Mesenchymal stem cell (in vitro differentiated cells and primary cell): ENCODE measurements around the gene AOAH.

Experiments
- DNase-seq: peaks from one replicate; pipeline ENCODE4 v3.0.0-alpha.2; 2013
- H2AFZ ChIP-seq: one replicate; pipeline ENCODE4 v1.6.1; 2013; ENCODE audit warnings: low read depth, mild to moderate bottlenecking, control low read depth, inconsistent platforms, low read length, moderate library complexity
- H2AK5ac ChIP-seq: 2 replicates; pipeline ENCODE4 v1.6.1; 2013; ENCODE audit warnings: low read length, moderate library complexity, mild to moderate bottlenecking, inconsistent platforms; ENCODE audit not compliant: severe bottlenecking
- H2BK120ac ChIP-seq: one replicate; pipeline ENCODE4 v1.6.1; 2013; ENCODE audit warnings: low read depth, mild to moderate bottlenecking, inconsistent platforms, low read length, moderate library complexity
- H2BK12ac ChIP-seq, 2 experiments: one replicate each; pipeline ENCODE4 v1.6.1; 2013; ENCODE audit warnings: inconsistent platforms in 2 of 2, low read length in 2 of 2, mild to moderate bottlenecking in 2 of 2, moderate library complexity in 2 of 2, control low read depth in 1 of 2
- H2BK15ac ChIP-seq: one replicate; pipeline ENCODE4 v1.6.1; 2013; ENCODE audit warnings: mild to moderate bottlenecking, low read depth, inconsistent platforms; ENCODE audit not compliant: poor library complexity, severe bottlenecking
- H2BK5ac ChIP-seq: 2 replicates; pipeline ENCODE4 v1.6.1; 2013; ENCODE audit warnings: low read depth, mild to moderate bottlenecking, low read length, control low read depth, inconsistent platforms; ENCODE audit not compliant: poor library complexity, severe bottlenecking
- H3K14ac ChIP-seq, 2 experiments: one replicate each; pipeline ENCODE4 v1.6.1; 2013; ENCODE audit warnings: inconsistent platforms in 2 of 2, low read length in 2 of 2, control low read depth in 1 of 2, mild to moderate bottlenecking in 1 of 2, moderate library complexity in 1 of 2
- H3K18ac ChIP-seq, 2 experiments: one replicate each; pipeline ENCODE4 v1.6.1; 2013; ENCODE audit warnings: inconsistent platforms in 2 of 2, low read length in 2 of 2, control low read depth in 1 of 2, low read depth in 1 of 2, mild to moderate bottlenecking in 1 of 2
- H3K23ac ChIP-seq, 2 experiments: one replicate each; pipeline ENCODE4 v1.6.1; 2013; ENCODE audit warnings: inconsistent platforms in 2 of 2, low read length in 2 of 2, mild to moderate bottlenecking in 2 of 2, moderate library complexity in 2 of 2, control low read depth in 1 of 2
- H3K27ac ChIP-seq: 2 replicates; pipeline ENCODE4 v1.5.1; 2013; ENCODE audit warnings: mild to moderate bottlenecking, moderate library complexity, low read length, control low read depth, inconsistent platforms; ENCODE audit not compliant: poor library complexity, severe bottlenecking
- H3K27me3 ChIP-seq, 2 experiments: 2 replicates each; pipeline versions ENCODE4 v1.6.1 to v1.7.0; 2013; ENCODE audit warnings: low read length in 2 of 2, mild to moderate bottlenecking in 2 of 2, moderate library complexity in 2 of 2, control low read depth in 1 of 2, inconsistent platforms in 1 of 2; ENCODE audit not compliant: control insufficient read depth in 1 of 2, insufficient read depth in 1 of 2
- H3K36me3 ChIP-seq, 2 experiments: 2 replicates each; pipeline versions ENCODE4 v1.6.1 to v1.7.0; 2013; ENCODE audit warnings: low read length in 2 of 2, control low read depth in 1 of 2, inconsistent platforms in 1 of 2, low read depth in 1 of 2, mild to moderate bottlenecking in 1 of 2; ENCODE audit not compliant: insufficient read depth in 2 of 2, control insufficient read depth in 1 of 2
- H3K4ac ChIP-seq, 2 experiments: one replicate each; pipeline ENCODE4 v1.6.1; 2013; ENCODE audit warnings: inconsistent platforms in 2 of 2, low read length in 2 of 2, mild to moderate bottlenecking in 2 of 2, moderate library complexity in 2 of 2, control low read depth in 1 of 2, low read depth in 1 of 2
- H3K4me1 ChIP-seq: 2 replicates; pipeline ENCODE4 v1.6.1; 2013; ENCODE audit warnings: low read depth, low read length, control low read depth; ENCODE audit not compliant: control insufficient read depth, insufficient read depth
- H3K4me2 ChIP-seq: 2 replicates; pipeline ENCODE4 v1.6.1; 2013; ENCODE audit warnings: low read length, mild to moderate bottlenecking, inconsistent platforms; ENCODE audit not compliant: poor library complexity, severe bottlenecking
- H3K4me3 ChIP-seq, 2 experiments: 2 replicates each; pipeline versions ENCODE4 v1.5.1 to v1.7.0; 2013; ENCODE audit warnings: low read length in 2 of 2, mild to moderate bottlenecking in 2 of 2, control low read depth in 1 of 2, low read depth in 1 of 2; ENCODE audit not compliant: insufficient read depth in 1 of 2
- H3K79me1 ChIP-seq: replicated peaks from 2 replicates; pipeline ENCODE4 v1.6.1; 2013; ENCODE audit warnings: mild to moderate bottlenecking, control low read depth, low read length, inconsistent platforms; ENCODE audit not compliant: poor library complexity, severe bottlenecking
- H3K9ac ChIP-seq: 2 replicates; pipeline ENCODE4 v1.7.0; 2013; ENCODE audit warnings: mild to moderate bottlenecking, low read length, moderate library complexity
- H3K9me3 ChIP-seq: 2 replicates; pipeline ENCODE4 v1.7.0; 2013; ENCODE audit warnings: mild to moderate bottlenecking, low read length; ENCODE audit not compliant: control insufficient read depth
- H4K8ac ChIP-seq: one replicate; pipeline ENCODE4 v1.6.1; 2013; ENCODE audit warnings: inconsistent platforms, mild to moderate bottlenecking, low read length, moderate library complexity
- H4K91ac ChIP-seq: one replicate; pipeline ENCODE4 v1.6.1; 2013; ENCODE audit warnings: mild to moderate bottlenecking, low read length, inconsistent platforms
- WGBS: methylation state at CpG from one replicate; pipeline ENCODE4 v1.1.7; 2013; ENCODE audit warnings: mixed read lengths; 5-methylcytosine and 5-hydroxymethylcytosine counted together

The AOAH gene

DNA sequence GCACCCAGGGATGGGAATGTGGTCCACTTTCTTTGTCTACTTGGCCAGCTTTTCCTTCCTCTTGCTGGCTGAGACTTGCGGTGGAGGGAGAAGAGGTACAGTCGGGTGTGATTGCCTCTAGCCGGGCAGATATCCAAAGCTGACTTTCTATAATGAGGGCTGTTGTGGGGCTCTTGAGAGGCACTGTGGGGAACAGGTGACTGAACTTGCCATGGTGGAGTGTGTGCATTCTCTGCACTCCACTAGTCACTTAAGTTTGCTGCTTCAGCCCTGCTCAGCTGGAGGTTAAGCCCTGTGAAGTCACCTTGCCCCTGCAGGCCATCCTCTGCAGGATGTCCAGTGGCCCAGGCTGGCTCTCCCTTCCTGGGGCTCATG, 116.6 kb downstream of the AOAH start:
- H3K79me1 ChIP-seq = no peaks in the 10 kb centered on the region
- H3K27me3 ChIP-seq = peaks cover 0 to 39% of the 10 kb centered on the region in 2 experiments
- H2BK5ac ChIP-seq = no peak overlapping the region
- no peak overlapping the region for H3K27ac ChIP-seq
- H3K14ac ChIP-seq = no peak overlapping the region
- H3K18ac ChIP-seq = no peak overlapping the region
- peaks cover 3% of the 10 kb centered on the region for H3K4me1 ChIP-seq
- H2BK120ac ChIP-seq = no peak overlapping the region
- H3K9me3 ChIP-seq = no peaks in the 10 kb centered on the region
- DNase-seq = no peak
- H3K4me3 ChIP-seq = no peak overlapping the region
- no peak overlapping the region for H2BK15ac ChIP-seq
- 100% methylated on average over 1 of the region's 3 CpGs for WGBS
- H3K4me2 ChIP-seq = no peak overlapping the region
- H3K4ac ChIP-seq = no peak overlapping the region
- H2AK5ac ChIP-seq = no peak overlapping the region
- H4K91ac ChIP-seq = no peak overlapping the region
- no peak overlapping the region for H2AFZ ChIP-seq
- no peak overlapping the region for H3K23ac ChIP-seq
- H4K8ac ChIP-seq = no peak overlapping the region
- no peak overlapping the region for H2BK12ac ChIP-seq
- H3K9ac ChIP-seq = no peak overlapping the region
- H3K36me3 ChIP-seq = no peaks in the 10 kb centered on the region

DNA sequence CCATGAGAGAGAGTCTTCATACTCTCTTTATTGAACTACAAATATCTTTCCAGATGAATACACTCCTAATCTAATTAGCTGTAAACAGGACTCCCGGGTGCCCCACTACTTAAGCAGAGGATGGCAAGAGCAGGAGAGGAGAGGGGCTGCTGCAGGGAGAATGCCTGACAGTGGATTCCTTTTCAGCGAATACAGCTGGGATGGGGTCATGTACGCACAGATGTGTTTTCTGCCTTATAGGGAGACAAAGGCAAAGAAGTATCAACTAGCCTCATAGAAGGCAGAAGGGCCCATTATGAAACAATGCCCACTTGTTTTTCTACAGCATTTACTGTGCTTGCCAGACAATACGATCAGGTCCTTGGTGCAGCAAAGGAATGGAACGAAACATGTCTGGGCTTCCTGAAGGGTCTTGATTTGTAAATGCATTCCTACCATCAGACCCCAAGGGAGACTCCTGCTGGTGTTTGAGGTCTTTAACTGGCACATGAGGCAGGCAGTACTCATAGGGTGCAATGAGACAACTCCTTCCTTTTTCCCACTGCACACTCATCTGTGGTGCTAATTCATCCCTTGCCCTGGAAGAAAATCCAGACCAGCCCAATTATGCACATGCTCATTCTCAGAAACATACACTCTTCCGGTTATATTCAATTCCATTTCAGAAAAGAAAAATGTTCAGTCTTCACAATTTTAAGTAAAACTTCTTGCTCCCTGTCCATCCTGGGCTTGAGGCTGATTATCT, 117.1 kb downstream of the AOAH start:
- H3K79me1 ChIP-seq = no peaks in the 10 kb centered on the region
- no peak overlapping the region for H3K27ac ChIP-seq
- peaks cover 3% of the 10 kb centered on the region for H3K4me1 ChIP-seq
- no peak overlapping the region for H3K14ac ChIP-seq
- H3K36me3 ChIP-seq = no peaks in the 10 kb centered on the region
- no peak overlapping the region for H3K4me3 ChIP-seq
- no peak overlapping the region for H3K4ac ChIP-seq
- DNase-seq = no peak
- H3K18ac ChIP-seq = no peak overlapping the region
- no peak overlapping the region for H3K9ac ChIP-seq
- WGBS = 73% methylated on average over 6 of the region's 6 CpGs
- H2AK5ac ChIP-seq = no peak overlapping the region
- H3K9me3 ChIP-seq = no peaks in the 10 kb centered on the region
- no peak overlapping the region for H4K91ac ChIP-seq
- H3K23ac ChIP-seq = no peak overlapping the region
- H3K27me3 ChIP-seq = peaks cover 0 to 39% of the 10 kb centered on the region in 2 experiments
- H2BK12ac ChIP-seq = no peak overlapping the region
- H2AFZ ChIP-seq = no peak overlapping the region
- no peak overlapping the region for H2BK5ac ChIP-seq
- no peak overlapping the region for H3K4me2 ChIP-seq
- no peak overlapping the region for H4K8ac ChIP-seq
- H2BK15ac ChIP-seq = no peak overlapping the region
- no peak overlapping the region for H2BK120ac ChIP-seq

DNA sequence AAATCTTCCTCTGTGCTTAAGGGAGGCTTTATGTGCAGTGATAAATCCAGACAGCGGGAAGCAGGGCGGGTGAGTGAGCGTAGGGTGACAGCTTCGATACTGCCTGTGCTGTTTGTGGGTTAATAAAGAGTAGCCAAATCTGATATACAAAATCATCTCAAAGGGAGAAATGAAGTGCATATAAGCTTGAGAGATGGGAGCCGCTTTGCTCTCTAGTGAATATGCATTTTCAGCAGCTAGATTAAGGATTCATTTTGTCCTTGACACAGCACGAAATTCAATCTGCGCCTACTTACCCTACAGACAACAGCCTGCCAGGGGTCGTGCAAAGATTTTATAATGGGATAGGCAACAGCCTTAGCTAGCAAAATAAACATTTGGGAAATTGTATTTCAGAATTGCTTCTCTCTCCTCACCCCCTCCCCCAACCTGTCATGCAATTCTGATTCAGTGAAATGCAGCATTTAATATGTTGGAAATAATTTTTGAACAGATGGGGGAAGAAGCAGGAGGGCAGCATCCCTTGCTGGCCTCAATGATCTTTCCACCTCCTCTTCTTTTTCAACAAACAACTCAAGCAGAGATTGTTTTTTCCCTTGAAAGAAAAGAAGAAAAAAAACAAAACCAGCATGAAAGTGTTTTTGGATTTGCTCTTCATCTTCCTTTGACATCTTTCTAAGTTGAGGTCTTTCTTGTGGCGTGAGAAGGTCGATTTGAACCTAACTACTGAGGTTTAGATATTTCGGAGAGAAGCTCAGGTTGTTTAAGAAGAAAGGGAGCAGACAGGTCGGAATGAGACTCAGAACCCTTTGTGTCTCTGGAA, 117.9 kb downstream of the AOAH start:
- Histone ChIP-seq H3K4ac (no peak overlapping the region), H3K27ac (no peak overlapping the region), H2BK120ac (no peak overlapping the region), H4K91ac (no peak overlapping the region), H2AFZ (no peak overlapping the region), H2BK5ac (no peak overlapping the region), H3K79me1 (no peaks in the 10 kb centered on the region), H2AK5ac (no peak overlapping the region), H2BK12ac (no peak overlapping the region), H3K18ac (no peak overlapping the region), H3K4me1 (peaks cover 3% of the 10 kb centered on the region), H3K27me3 (peaks cover 0 to 35% of the 10 kb centered on the region in 2 experiments), H3K9me3 (no peaks in the 10 kb centered on the region), H3K4me3 (no peak overlapping the region), H3K9ac (no peak overlapping the region), H3K14ac (no peak overlapping the region), H4K8ac (no peak overlapping the region), H2BK15ac (no peak overlapping the region), H3K36me3 (no peaks in the 10 kb centered on the region), H3K23ac (no peak overlapping the region), H3K4me2 (no peak overlapping the region)
- DNase-seq = no peak
- WGBS = 79% methylated on average over 8 of the region's 12 CpGs

DNA sequence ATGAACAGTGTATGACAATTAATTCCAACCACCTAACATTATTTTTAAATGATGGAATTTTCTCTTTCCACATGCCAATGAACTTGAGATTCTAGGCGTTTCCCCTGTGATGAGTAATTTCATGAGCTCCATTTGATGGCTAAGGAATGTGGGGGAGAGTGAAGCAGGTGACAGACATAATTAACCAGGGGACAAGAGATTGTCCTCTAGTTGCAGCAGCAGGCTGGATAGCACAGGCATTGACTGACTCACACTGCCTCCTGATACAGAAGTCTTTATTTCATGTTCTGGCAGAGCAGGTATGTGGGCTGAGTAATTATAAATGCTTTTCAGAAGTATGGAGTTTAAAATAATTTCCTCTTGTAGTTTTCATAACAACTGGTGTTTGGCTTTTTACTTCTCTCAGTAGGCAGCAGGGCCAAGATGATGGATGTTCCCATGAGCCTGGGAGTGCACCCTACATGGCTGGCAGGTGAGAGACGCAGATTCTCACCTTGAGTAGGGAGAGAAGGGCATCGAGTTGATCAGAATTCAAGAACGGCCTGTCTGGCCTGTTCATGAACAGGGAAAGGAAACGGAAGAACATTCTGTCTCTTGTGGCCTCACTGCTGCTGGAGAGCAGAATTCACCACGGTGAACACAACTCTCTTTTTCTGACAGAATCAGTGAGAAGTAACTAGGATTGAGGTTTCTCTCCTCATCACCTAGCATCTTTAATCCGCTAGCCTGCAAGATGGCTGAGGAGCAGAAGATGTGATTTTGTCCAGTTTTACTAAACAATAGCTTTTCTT, 118.8 kb downstream of the AOAH start:
- Histone ChIP-seq H3K4me2 (no peak overlapping the region), H2AK5ac (no peak overlapping the region), H4K8ac (no peak overlapping the region), H2BK12ac (no peak overlapping the region), H3K27ac (no peak overlapping the region), H4K91ac (no peak overlapping the region), H3K36me3 (no peaks in the 10 kb centered on the region), H3K18ac (no peak overlapping the region), H3K4ac (no peak overlapping the region), H2BK5ac (no peak overlapping the region), H3K9me3 (no peaks in the 10 kb centered on the region), H2AFZ (no peak overlapping the region), H3K4me3 (no peak overlapping the region), H3K9ac (no peak overlapping the region), H3K14ac (no peak overlapping the region), H3K79me1 (no peaks in the 10 kb centered on the region), H3K4me1 (peaks cover 6% of the 10 kb centered on the region), H3K23ac (no peak overlapping the region), H2BK120ac (no peak overlapping the region), H3K27me3 (peaks cover 0 to 27% of the 10 kb centered on the region in 2 experiments), H2BK15ac (no peak overlapping the region)
- 77% methylated on average over 6 of the region's 7 CpGs for WGBS
- no peak for DNase-seq
